ENCODE results near the gene PPP1CA. TPM values are rescaled to one million over a fixed set of nuclear protein-coding genes. Genes with fewer than 3 reads are reported as not detected.

The PPP1CA gene
- total and polyA plus RNA-seq, 3 experiments from 2014 or later: 338 to 564 (median 357) TPM

DNA sequence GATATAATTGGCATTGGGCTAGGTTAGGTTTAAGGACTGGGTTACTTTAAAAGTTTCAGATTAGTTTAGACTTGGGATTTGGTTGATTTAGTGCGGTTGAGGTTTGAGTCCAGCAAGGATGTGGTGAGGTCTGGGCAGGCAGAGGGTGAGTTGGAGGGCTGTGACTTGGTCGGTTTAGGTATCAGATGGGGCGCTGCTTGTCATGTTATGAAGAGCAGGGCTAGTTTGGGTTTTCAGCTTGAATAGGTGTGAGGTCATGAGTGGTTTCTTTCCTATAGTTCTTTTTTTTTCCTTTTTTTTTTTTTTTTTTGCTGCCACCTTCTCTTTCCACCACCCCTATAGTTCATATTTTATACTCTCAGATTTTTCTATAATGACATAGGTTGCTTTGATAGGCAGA lies 33.0 kb downstream of the PPP1CA start:
- Histone ChIP-seq H3K4me3 (ENCODE audit: low read length) (no peak overlapping the region), H3K4me1 (ENCODE audit: insufficient read depth, low read length) (peaks cover 58% of the 10 kb centered on the region)

DNA sequence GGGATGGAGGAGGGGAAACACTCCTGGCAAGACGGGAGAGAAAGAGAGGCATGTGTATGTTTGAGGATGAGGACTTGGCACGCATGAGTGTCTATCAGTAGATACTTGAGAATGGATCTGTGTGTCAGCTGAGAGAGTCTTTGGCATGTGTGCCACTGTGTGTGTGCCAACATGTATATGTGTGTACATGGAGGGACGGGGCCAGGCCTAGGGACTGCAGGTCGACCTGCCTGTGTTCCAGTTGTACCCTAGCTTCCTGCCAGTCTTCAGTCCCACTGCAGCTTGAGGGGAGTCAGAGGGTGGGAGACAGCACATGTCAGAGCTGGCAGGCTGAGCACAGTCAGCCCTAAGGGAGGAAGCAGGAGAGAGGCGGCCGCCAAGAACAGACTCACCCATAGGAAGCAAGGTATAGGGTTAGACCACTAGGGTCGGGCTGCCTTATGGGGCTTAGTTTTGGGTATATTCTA lies 33.9 kb downstream of the PPP1CA start:
- no peak overlapping the region for H3K4me3 ChIP-seq (ENCODE audit: low read length)
- peaks cover 0 to 3% of the 10 kb centered on the region in 2 donors for H3K27me3 Mint-ChIP-seq
- CTCF ChIA-PET: interaction anchor here (2.1 to 19.6 kb wide), 3 partner anchors 12 to 16 kb away, joined by 7 to 860 read pairs (median 53); partner anchors contain the start of genes CLCF1, POLD4 and RAD9A
- peak overlapping the region; percentile 21 to 91 (median 67) for H3K27ac Mint-ChIP-seq
- H3K27me3 ChIP-seq (ENCODE audit: insufficient read depth, low read length, poor library complexity, severe bottlenecking): no peaks in the 10 kb centered on the region
- H3K36me3 ChIP-seq (ENCODE audit: insufficient read depth, low read length): no peaks in the 10 kb centered on the region
- peaks cover 73 to 87% (median 82%) of the 10 kb centered on the region in 3 donors for H3K4me1 Mint-ChIP-seq
- H3K9me3 ChIP-seq (ENCODE audit: low read length): no peaks in the 10 kb centered on the region
- DNase-seq: no peak
- H3K4me1 ChIP-seq (ENCODE audit: insufficient read depth, low read length): peaks cover 58% of the 10 kb centered on the region
- POLR2A ChIA-PET: no interaction called here
- peaks cover 0 to 2% (median 0%) of the 10 kb centered on the region in 5 donors for H3K9me3 Mint-ChIP-seq
- peak overlapping the region in 5 of 7 donors; percentile 10 to 84 (median 42) for H3K4me3 Mint-ChIP-seq
- H3K36me3 Mint-ChIP-seq: peaks cover 0 to 30% (median 2%) of the 10 kb centered on the region in 3 donors
- H3K27ac ChIP-seq (ENCODE audit: low read depth, low read length): no peak overlapping the region

More for the DNA sequence above, 33.0 kb downstream of the PPP1CA start:
- ChIA-PET POLR2A (interaction anchor here (0.7 kb wide), 1 partner anchor 126 kb away, joined by 10 read pairs; no protein-coding TSS in a partner anchor), CTCF (interaction anchor here (9.2 to 25.1 kb wide), 2 partner anchors 10 to 15 kb away, joined by 113 to 860 read pairs; partner anchors contain the start of gene POLD4)
- no peak overlapping the region for H3K27ac ChIP-seq (ENCODE audit: low read depth, low read length)
- Mint-ChIP-seq H3K36me3 (peaks cover 0 to 32% (median 2%) of the 10 kb centered on the region in 3 donors), H3K9me3 (peaks cover 0 to 4% (median 0%) of the 10 kb centered on the region in 5 donors), H3K27ac (peak overlapping the region; percentile 51 to 91 (median 70)), H3K4me3 (peak overlapping the region in 6 of 7 donors; percentile 18 to 78 (median 42)), H3K4me1 (peaks cover 69 to 84% (median 73%) of the 10 kb centered on the region in 3 donors), H3K27me3 (peaks cover 0 to 5% of the 10 kb centered on the region in 2 donors)
- H3K9me3 ChIP-seq (ENCODE audit: low read length): no peaks in the 10 kb centered on the region
- H3K27me3 ChIP-seq (ENCODE audit: insufficient read depth, low read length, poor library complexity, severe bottlenecking): no peaks in the 10 kb centered on the region
- H3K36me3 ChIP-seq (ENCODE audit: insufficient read depth, low read length): no peaks in the 10 kb centered on the region
- peak in 1 of 5 donors; percentile 37 for DNase-seq

DNA sequence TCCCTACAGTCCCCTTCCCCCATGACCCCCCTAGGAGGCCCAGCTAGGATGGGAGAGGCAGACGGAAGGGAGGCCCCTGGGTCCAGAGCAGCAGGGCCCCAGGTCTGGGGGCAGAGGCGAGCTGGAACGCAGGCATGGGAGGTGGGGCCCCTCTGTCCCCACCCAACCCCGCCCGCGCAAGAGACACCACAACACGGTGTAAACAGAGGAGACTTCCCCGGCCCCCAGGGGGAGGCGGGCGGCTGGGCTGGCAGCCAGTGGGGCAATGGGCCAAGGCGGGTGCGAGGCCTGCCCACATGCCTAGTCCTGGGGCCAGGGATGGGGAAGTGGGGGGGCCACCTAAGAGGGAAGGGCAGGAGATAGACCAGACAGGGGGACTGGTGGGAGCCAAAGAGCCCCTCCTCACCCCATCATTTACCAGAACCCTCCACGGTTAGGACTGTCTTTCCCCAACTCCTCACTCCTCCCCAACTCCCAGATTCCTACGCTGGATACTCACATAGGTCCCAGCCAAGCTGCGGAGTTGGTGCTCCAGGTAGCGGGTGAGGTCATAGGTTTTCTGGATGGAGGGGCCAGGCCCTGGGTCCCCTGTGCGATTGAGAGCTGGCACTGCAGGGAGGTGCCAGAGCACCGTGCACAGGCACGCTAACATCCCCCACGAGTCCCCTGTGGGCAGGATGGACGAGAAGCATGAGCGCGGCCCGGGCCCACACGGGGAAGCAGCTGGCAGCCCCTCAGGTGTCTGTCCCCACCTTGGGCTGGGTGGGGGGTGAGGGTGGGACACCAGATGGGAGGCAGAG lies 34.5 kb downstream of the PPP1CA start:
- peaks cover 75 to 92% (median 84%) of the 10 kb centered on the region in 3 donors for H3K4me1 Mint-ChIP-seq
- Histone ChIP-seq H3K36me3 (ENCODE audit: insufficient read depth, low read length) (no peaks in the 10 kb centered on the region), H3K27ac (ENCODE audit: low read depth, low read length) (no peak overlapping the region), H3K4me1 (ENCODE audit: insufficient read depth, low read length) (peaks cover 58% of the 10 kb centered on the region), H3K27me3 (ENCODE audit: insufficient read depth, low read length, poor library complexity, severe bottlenecking) (no peaks in the 10 kb centered on the region), H3K9me3 (ENCODE audit: low read length) (no peaks in the 10 kb centered on the region), H3K4me3 (ENCODE audit: low read length) (no peak overlapping the region)
- peaks cover 0 to 2% (median 0%) of the 10 kb centered on the region in 5 donors for H3K9me3 Mint-ChIP-seq
- ChIA-PET CTCF (interaction anchor here (2.1 to 19.6 kb wide), 3 partner anchors 11 to 15 kb away, joined by 7 to 860 read pairs (median 53); partner anchors contain the start of genes CLCF1, POLD4 and RAD9A), POLR2A (no interaction called here)
- peaks cover 0 to 30% (median 2%) of the 10 kb centered on the region in 3 donors for H3K36me3 Mint-ChIP-seq
- H3K27me3 Mint-ChIP-seq: peaks cover 0 to 3% of the 10 kb centered on the region in 2 donors
- no peak for DNase-seq
- H3K4me3 Mint-ChIP-seq: no peak overlapping the region
- peak overlapping the region in 4 of 8 donors; percentile 44 to 80 (median 74) for H3K27ac Mint-ChIP-seq

DNA sequence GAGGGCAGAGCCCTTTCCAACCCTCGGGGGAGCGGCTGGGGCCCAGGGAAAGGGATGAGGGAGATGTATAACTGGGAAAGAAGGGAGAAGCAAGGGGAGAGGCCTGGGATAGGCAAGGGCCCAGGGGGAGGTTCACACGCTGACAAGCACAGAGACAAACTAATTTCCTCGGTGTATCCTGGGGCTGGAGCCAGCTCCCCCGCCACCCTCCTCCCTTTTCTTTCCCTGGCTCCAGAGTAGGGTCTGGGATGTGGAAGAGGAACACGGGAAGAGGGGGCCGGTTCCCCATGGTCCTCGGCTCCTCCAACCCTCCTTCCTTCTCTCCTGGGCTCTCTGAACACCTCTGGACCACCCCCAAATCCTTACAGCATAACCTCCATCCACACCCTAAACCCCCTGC lies 35.1 kb downstream of the PPP1CA start:
- POLR2A ChIA-PET: no interaction called here
- no peak overlapping the region for H3K4me3 ChIP-seq (ENCODE audit: low read length)
- Mint-ChIP-seq H3K27ac (peak overlapping the region in 6 of 8 donors; percentile 44 to 91 (median 86)), H3K4me1 (peaks cover 72 to 88% (median 80%) of the 10 kb centered on the region in 3 donors), H3K9me3 (no peaks in the 10 kb centered on the region), H3K27me3 (peaks cover 0 to 3% of the 10 kb centered on the region in 2 donors), H3K36me3 (peaks cover 0 to 26% (median 2%) of the 10 kb centered on the region in 3 donors), H3K4me3 (peak overlapping the region in 2 of 7 donors; percentile 17 to 70)
- peaks cover 52% of the 10 kb centered on the region for H3K4me1 ChIP-seq (ENCODE audit: insufficient read depth, low read length)
- H3K36me3 ChIP-seq (ENCODE audit: insufficient read depth, low read length): no peaks in the 10 kb centered on the region
- H3K27ac ChIP-seq (ENCODE audit: low read depth, low read length): no peak overlapping the region
- H3K9me3 ChIP-seq (ENCODE audit: low read length): no peaks in the 10 kb centered on the region
- no peaks in the 10 kb centered on the region for H3K27me3 ChIP-seq (ENCODE audit: insufficient read depth, low read length, poor library complexity, severe bottlenecking)
- DNase-seq: no peak
- CTCF ChIA-PET: interaction anchor here (2.1 to 19.6 kb wide), 3 partner anchors 11 to 15 kb away, joined by 7 to 860 read pairs (median 53); partner anchors contain the start of genes CLCF1, POLD4 and RAD9A

DNA sequence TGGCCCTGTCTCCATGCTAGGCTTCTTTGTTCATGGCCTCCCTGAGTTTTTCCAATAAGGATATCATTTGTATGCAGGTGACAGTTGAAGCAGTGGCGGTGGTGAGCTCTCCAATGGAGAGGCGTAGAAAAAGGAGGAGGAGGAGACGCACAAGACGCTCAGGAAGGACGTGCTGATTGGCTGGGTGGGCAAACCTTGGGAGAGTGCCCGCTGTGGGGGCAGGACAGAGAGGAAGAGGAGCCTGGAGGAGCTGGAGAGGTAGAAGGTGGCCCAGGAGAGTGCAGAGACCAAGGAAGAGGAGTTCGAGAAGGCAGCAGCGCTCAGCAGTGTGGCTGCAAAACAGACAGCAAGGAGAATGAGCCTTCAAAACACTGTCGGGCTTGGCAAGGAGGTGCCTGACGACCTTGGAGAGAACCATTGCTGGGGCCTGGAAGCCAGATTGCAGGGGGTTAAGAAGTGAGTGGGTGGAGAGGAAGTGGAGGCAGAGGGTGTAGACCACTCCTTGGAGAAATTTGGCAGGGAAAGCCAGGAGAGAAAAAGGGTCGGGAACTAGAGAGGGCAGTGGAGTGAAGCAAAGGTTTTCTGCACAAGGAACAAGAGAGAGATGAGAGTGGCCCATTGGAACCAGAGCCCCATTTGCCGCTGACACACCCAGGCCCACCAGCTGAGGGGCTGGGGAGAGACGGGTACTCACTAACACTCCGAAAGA lies 35.8 kb downstream of the PPP1CA start:
- H3K4me1 Mint-ChIP-seq: peaks cover 67 to 85% (median 74%) of the 10 kb centered on the region in 3 donors
- peaks cover 0 to 26% (median 2%) of the 10 kb centered on the region in 3 donors for H3K36me3 Mint-ChIP-seq

DNA sequence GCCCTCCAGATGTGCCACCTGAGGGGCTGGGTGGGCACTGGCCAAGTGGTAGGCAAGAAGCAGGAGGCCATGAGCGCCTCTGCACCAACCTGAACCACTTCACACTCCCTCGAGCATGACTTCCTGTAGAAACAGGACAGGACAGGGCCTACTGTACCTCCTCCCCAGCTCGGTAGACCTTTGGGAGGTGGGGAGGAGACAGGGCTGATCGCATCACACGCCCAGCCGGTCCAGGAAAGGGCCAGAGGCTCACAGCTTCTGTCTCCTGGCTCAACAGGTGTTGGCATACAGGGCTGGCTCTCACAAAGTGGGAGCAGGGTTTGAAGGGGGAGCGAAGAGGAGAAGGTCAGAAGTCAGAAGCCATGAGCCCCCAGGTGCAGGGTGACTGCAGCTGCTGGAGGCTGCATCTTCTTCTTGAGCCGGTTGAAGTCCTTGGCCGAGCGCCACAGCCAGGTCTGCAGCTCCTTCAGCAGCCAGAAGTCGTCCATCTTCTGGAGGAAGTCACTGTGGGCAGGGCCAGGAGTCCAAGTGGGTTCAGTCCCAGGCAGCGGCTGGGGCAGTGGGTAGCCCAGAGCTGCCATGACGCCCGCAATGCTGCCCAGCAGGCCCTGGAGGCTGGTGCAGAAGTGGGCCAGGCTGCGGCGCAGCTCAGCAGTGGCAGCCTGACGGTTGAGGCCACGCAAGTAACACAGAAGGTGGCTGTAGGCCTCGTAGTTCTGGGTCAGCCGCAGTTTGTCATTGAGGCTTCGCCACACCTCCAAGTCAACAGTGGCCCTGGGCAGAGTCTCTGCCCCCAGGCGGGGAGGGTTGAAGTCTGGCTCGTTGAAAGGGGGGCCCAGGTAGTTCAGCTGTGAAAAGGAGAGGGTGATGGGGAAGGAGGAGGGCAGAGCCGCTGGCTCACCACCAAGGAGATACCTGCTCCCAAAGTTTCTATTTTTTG lies 36.6 kb downstream of the PPP1CA start:
- H3K36me3 ChIP-seq (ENCODE audit: insufficient read depth, low read length): no peaks in the 10 kb centered on the region
- H3K27ac ChIP-seq (ENCODE audit: low read depth, low read length): no peak overlapping the region
- Mint-ChIP-seq H3K27ac (peak overlapping the region; percentile 35 to 98 (median 94)), H3K9me3 (no peaks in the 10 kb centered on the region), H3K4me1 (peaks cover 60 to 76% (median 65%) of the 10 kb centered on the region in 3 donors), H3K4me3 (peak overlapping the region; percentile 2 to 75 (median 55)), H3K36me3 (peaks cover 0 to 26% (median 2%) of the 10 kb centered on the region in 3 donors), H3K27me3 (no peaks in the 10 kb centered on the region)
- no peaks in the 10 kb centered on the region for H3K9me3 ChIP-seq (ENCODE audit: low read length)
- DNase-seq: no peak
- H3K4me1 ChIP-seq (ENCODE audit: insufficient read depth, low read length): peaks cover 39% of the 10 kb centered on the region
- no peaks in the 10 kb centered on the region for H3K27me3 ChIP-seq (ENCODE audit: insufficient read depth, low read length, poor library complexity, severe bottlenecking)
- ChIA-PET CTCF (interaction anchor here (0.8 to 19.6 kb wide), 5 partner anchors 8 to 36 kb away, joined by 3 to 860 read pairs (median 4); partner anchors contain the start of genes CLCF1, POLD4, PPP1CA and RAD9A), POLR2A (interaction anchor here (0.6 to 1.4 kb wide), 2 partner anchors 12 to 26 kb away, joined by 4 to 8 read pairs; partner anchors contain the start of gene POLD4)
- no peak overlapping the region for H3K4me3 ChIP-seq (ENCODE audit: low read length)

More for the DNA sequence above, 35.8 kb downstream of the PPP1CA start:
- no peaks in the 10 kb centered on the region for H3K27me3 ChIP-seq (ENCODE audit: insufficient read depth, low read length, poor library complexity, severe bottlenecking)
- Mint-ChIP-seq H3K4me3 (peak overlapping the region in 3 of 7 donors; percentile 25 to 70 (median 49)), H3K27ac (peak overlapping the region; percentile 41 to 97 (median 88)), H3K27me3 (no peaks in the 10 kb centered on the region), H3K9me3 (no peaks in the 10 kb centered on the region)
- H3K9me3 ChIP-seq (ENCODE audit: low read length): no peaks in the 10 kb centered on the region
- ChIA-PET POLR2A (interaction anchor here (0.5 kb wide), 1 partner anchor 48 kb away, joined by 13 read pairs; no protein-coding TSS in a partner anchor), CTCF (interaction anchor here (0.8 to 19.6 kb wide), 5 partner anchors 9 to 35 kb away, joined by 3 to 860 read pairs (median 7); partner anchors contain the start of genes CLCF1, POLD4, PPP1CA and RAD9A)
- H3K4me3 ChIP-seq (ENCODE audit: low read length): no peak overlapping the region
- no peak overlapping the region for H3K27ac ChIP-seq (ENCODE audit: low read depth, low read length)
- peaks cover 45% of the 10 kb centered on the region for H3K4me1 ChIP-seq (ENCODE audit: insufficient read depth, low read length)
- no peak for DNase-seq
- no peaks in the 10 kb centered on the region for H3K36me3 ChIP-seq (ENCODE audit: insufficient read depth, low read length)

All from CD8-positive, alpha-beta memory T cell (primary cell).